HFFc6 (cell line): Measurements from ENCODE around the gene HS1BP3. TPM values are rescaled to one million over a fixed set of nuclear protein-coding genes. Genes with fewer than 3 reads are reported as not detected.

Experiments used
- DNase-seq: peaks from one replicate; pipeline ENCODE4 v3.0.0-alpha.2; 2018
- H3K27ac Mint-ChIP-seq: 2 replicates; pipeline ENCODE4 v1.8.0; 2020; ENCODE audit warnings: mild to moderate bottlenecking, mixed read lengths
- H3K27me3 Mint-ChIP-seq: 2 replicates; pipeline ENCODE4 v1.8.0; 2021; ENCODE audit warnings: mild to moderate bottlenecking, moderate library complexity, mixed read lengths; ENCODE audit not compliant: insufficient read depth
- H3K36me3 Mint-ChIP-seq: 2 replicates; pipeline ENCODE4 v1.8.0; 2021; ENCODE audit warnings: low read depth, mixed read lengths
- H3K4me1 Mint-ChIP-seq: 2 replicates; pipeline ENCODE4 v1.8.0; 2020; ENCODE audit warnings: low read depth, mixed read lengths
- H3K4me3 Mint-ChIP-seq: 2 replicates; pipeline ENCODE4 v1.8.0; 2020; ENCODE audit warnings: mild to moderate bottlenecking, moderate library complexity, mixed read lengths
- H3K9me3 Mint-ChIP-seq: 2 replicates; pipeline ENCODE4 v1.8.0; 2020; ENCODE audit warnings: mild to moderate bottlenecking, mixed read lengths
- total RNA-seq, 6 experiments: library from RNA; stranded (reverse); fragmentation: NEBNext Ultra II Directional; extraction: Animal tissue kit (Norgen Biotek cat#: 25700); gene quantifications; 2 replicates in 1 of 6; 3 replicates in 5 of 6; pipeline ENCODE4 v1.2.3, GENCODE V29; 2021
- TF ChIP-seq, protein P1 (sequence below): fragments of 200-600 bp; sonication (generic); IDR thresholded peaks from 2 replicates; pipeline ENCODE4 v1.5.0; 2021; ENCODE audit warnings: antibody characterized with exemption, mild to moderate bottlenecking

The HS1BP3 gene
- total RNA-seq, 6 experiments from 2014 or later: 12.7 to 17.3 (median 15.8) TPM

DNA sequence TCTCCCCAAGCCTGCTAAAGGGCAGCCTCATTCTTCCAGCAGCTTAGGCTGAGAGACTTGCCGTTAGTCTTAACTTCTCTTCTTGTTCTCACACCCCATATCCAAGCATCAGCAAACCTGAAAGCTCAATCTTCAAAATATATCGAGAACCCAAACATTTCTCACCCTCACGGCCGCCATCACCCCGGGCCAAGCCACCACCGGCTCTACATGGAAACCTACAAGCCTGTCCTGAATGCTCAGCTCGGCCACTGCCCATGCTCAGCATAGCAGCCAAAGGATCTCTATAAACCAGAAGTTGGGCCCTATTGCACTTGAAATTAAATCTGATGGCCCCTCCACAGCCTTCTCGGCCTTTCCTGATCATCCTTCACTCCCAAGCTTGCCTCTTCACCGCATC is 2.1 kb downstream of the HS1BP3 start:
- Mint-ChIP-seq H3K9me3 (no peaks in the 10 kb centered on the region), H3K4me3 (no peak overlapping the region), H3K4me1 (peaks cover 37% of the 10 kb centered on the region), H3K36me3 (no peaks in the 10 kb centered on the region), H3K27ac (no peak overlapping the region), H3K27me3 (peaks cover 1% of the 10 kb centered on the region)
- DNase-seq: no peak
- TF ChIP-seq, protein P1, sequence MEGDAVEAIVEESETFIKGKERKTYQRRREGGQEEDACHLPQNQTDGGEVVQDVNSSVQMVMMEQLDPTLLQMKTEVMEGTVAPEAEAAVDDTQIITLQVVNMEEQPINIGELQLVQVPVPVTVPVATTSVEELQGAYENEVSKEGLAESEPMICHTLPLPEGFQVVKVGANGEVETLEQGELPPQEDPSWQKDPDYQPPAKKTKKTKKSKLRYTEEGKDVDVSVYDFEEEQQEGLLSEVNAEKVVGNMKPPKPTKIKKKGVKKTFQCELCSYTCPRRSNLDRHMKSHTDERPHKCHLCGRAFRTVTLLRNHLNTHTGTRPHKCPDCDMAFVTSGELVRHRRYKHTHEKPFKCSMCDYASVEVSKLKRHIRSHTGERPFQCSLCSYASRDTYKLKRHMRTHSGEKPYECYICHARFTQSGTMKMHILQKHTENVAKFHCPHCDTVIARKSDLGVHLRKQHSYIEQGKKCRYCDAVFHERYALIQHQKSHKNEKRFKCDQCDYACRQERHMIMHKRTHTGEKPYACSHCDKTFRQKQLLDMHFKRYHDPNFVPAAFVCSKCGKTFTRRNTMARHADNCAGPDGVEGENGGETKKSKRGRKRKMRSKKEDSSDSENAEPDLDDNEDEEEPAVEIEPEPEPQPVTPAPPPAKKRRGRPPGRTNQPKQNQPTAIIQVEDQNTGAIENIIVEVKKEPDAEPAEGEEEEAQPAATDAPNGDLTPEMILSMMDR: no peak

- Mint-ChIP-seq H3K36me3 (no peaks in the 10 kb centered on the region), H3K27me3 (peaks cover 1% of the 10 kb centered on the region), H3K9me3 (no peaks in the 10 kb centered on the region), H3K4me1 (peaks cover 37% of the 10 kb centered on the region), H3K27ac (no peak overlapping the region), H3K4me3 (no peak overlapping the region)
- TF ChIP-seq, protein P1: no peak
- no peak for DNase-seq
These were observed 2.7 kb downstream of the HS1BP3 start for GRCh38 chr2:20648206-20648605.

DNA sequence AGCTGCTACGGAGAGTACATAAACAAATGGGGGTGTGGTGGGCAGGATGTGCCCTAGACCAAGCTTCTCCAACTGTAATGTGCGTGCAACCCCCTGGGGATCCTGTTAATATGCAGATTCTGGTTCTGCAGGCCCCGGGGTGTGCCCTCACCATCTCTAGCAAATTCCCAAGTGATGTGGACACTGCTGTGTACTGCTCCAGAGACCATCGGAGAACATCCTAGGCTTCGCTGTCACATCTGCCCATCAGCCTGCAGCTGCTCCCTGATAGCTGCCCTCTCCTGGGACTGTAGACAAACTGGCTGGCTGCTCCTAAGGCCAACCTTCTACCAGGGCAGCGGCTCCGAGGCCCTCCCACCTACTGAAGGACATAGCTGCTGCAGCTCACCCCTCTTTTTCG is 3.2 kb downstream of the HS1BP3 start:
- Mint-ChIP-seq H3K4me1 (peaks cover 37% of the 10 kb centered on the region), H3K27me3 (peaks cover 1% of the 10 kb centered on the region), H3K36me3 (no peaks in the 10 kb centered on the region), H3K27ac (no peak overlapping the region), H3K9me3 (no peaks in the 10 kb centered on the region), H3K4me3 (no peak overlapping the region)
- TF ChIP-seq, protein P1: no peak
- no peak for DNase-seq

GRCh38 chr2:20647211-20647610 is 3.7 kb downstream of the HS1BP3 start:
- Mint-ChIP-seq H3K4me1 (peaks cover 33% of the 10 kb centered on the region), H3K27ac (no peak overlapping the region), H3K27me3 (peaks cover 1% of the 10 kb centered on the region), H3K4me3 (no peak overlapping the region), H3K9me3 (no peaks in the 10 kb centered on the region), H3K36me3 (no peaks in the 10 kb centered on the region)
- TF ChIP-seq, protein P1: no peak
- DNase-seq: no peak

DNA sequence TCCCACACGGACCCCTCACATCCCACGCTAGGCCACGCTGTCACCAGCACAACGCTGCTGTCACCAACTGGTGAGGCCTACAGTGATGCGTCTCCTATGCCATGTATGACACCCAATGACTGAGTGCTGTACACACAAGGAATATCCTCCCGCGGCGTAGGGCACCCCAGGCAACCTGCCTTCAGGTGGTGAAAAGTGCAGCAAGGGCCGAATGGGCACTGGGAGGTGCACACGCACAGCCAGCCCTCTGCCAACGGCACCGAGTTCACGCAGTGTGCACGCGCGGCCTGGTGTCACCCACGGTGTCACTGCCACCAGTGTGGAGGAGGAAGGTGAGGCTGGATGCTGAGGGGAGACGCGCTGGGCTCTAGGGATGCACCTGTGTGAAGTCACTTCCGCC is 4.5 kb downstream of the HS1BP3 start:
- Mint-ChIP-seq H3K9me3 (no peaks in the 10 kb centered on the region), H3K4me3 (no peak overlapping the region), H3K27me3 (peaks cover 4% of the 10 kb centered on the region), H3K4me1 (peaks cover 33% of the 10 kb centered on the region), H3K36me3 (no peaks in the 10 kb centered on the region), H3K27ac (no peak overlapping the region)
- no peak for DNase-seq
- TF ChIP-seq, protein P1: no peak

DNA sequence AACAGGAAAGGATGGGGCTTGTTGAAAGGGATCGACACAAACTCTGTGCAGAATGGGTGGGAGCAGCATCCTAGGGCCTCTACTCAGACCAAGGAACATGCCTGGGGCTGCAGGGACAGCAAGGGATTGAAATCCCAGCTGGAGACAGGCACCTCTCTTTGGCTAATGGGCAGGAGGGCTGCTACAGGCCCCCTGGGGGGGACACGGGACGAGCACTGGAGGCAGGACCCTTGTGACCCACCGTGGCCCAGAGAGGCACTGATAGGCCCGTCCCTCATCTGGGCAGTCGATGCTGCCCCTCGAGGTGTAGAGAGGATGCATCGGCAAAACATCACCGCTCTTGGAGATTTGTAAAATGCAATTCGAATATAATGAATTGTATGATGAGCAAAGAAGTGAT is 5.1 kb downstream of the HS1BP3 start:
- H3K27ac Mint-ChIP-seq: no peak overlapping the region
- H3K36me3 Mint-ChIP-seq: no peaks in the 10 kb centered on the region
- H3K9me3 Mint-ChIP-seq: no peaks in the 10 kb centered on the region
- no peak overlapping the region for H3K4me3 Mint-ChIP-seq
- peaks cover 4% of the 10 kb centered on the region for H3K27me3 Mint-ChIP-seq
- peaks cover 33% of the 10 kb centered on the region for H3K4me1 Mint-ChIP-seq
- TF ChIP-seq, protein P1: no peak
- DNase-seq: no peak
